Prostate gland (tissue), 2 donors: ENCODE data around the gene POU3F3. TPM values are rescaled to one million over a fixed set of nuclear protein-coding genes. Genes with fewer than 3 reads are reported as not detected.

Experiments
- DNase-seq: peaks from one replicate; pipeline ENCODE4 v3.0.0-alpha.2; 2019; ENCODE audit warnings: low spot score
- H3K27ac ChIP-seq, 2 donors: fragments of 200-600 bp; sonication (generic); 2 replicates each; pipeline ENCODE4 v1.5.1; 2017 to 2019
- H3K27me3 ChIP-seq: fragments of 200-600 bp; sonication (generic); replicated peaks from 2 replicates; pipeline ENCODE4 v1.5.1; 2019; ENCODE audit not compliant: insufficient read depth
- H3K36me3 ChIP-seq, 2 donors: fragments of 200-600 bp; sonication (generic); 1 replicate in 1 of 2; 2 replicates in 1 of 2; pipeline versions ENCODE4 v1.5.1 to v1.8.1; 2017 to 2019
- H3K4me1 ChIP-seq: fragments of 200-600 bp; sonication (generic); replicated peaks from 2 replicates; pipeline ENCODE4 v1.5.1; 2019
- H3K4me3 ChIP-seq, 2 donors: fragments of 200-600 bp; sonication (generic); 2 replicates each; pipeline ENCODE4 v1.5.1; 2017 to 2019
- H3K9me3 ChIP-seq: fragments of 200-600 bp; sonication (generic); 2 replicates; pipeline ENCODE4 v1.5.1; 2017
- CTCF ChIP-seq, 4 experiments: fragments of 200-600 bp in 2 of 4; fragments of 450-650 bp in 2 of 4; sonication (generic) in 2 of 4; IDR thresholded peaks; 1 replicate in 3 of 4; 2 replicates in 1 of 4; pipeline ENCODE4 v1.5.1; 2016 to 2019; ENCODE audit warnings: antibody characterized with exemption in 4 of 4, mild to moderate bottlenecking in 2 of 4, moderate library complexity in 2 of 4
- POLR2A ChIP-seq: fragments of 450-650 bp; IDR thresholded peaks from one replicate; pipeline ENCODE4 v1.6.1; 2016; ENCODE audit warnings: antibody characterized with exemption, mild to moderate bottlenecking
- POLR2AphosphoS5 ChIP-seq: sonication (generic); formaldehyde crosslinking; IDR thresholded peaks from one replicate; pipeline ENCODE4 v1.6.1; 2017; ENCODE audit warnings: antibody characterized with exemption
- WGBS: methylation state at CpG from one replicate; pipeline ENCODE4 v1.1.5; 2018; 5-methylcytosine and 5-hydroxymethylcytosine counted together
- intact Hi-C: fragments of 100-400 bp; cut with DNase I; formaldehyde crosslinking; loops from one replicate; pipeline ENCODE4 v1.14.2; 2022
- total RNA-seq, 2 donors: library from RNA; depleted of rRNA; stranded (reverse); fragments of >200 nt; gene quantifications; one replicate each; pipeline ENCODE4 v1.1.0, GENCODE V29; 2016

POU3F3 gene
- total RNA-seq, 2 donors from 2014 or later, result 2.2 TPM; not detected in 1

DNA sequence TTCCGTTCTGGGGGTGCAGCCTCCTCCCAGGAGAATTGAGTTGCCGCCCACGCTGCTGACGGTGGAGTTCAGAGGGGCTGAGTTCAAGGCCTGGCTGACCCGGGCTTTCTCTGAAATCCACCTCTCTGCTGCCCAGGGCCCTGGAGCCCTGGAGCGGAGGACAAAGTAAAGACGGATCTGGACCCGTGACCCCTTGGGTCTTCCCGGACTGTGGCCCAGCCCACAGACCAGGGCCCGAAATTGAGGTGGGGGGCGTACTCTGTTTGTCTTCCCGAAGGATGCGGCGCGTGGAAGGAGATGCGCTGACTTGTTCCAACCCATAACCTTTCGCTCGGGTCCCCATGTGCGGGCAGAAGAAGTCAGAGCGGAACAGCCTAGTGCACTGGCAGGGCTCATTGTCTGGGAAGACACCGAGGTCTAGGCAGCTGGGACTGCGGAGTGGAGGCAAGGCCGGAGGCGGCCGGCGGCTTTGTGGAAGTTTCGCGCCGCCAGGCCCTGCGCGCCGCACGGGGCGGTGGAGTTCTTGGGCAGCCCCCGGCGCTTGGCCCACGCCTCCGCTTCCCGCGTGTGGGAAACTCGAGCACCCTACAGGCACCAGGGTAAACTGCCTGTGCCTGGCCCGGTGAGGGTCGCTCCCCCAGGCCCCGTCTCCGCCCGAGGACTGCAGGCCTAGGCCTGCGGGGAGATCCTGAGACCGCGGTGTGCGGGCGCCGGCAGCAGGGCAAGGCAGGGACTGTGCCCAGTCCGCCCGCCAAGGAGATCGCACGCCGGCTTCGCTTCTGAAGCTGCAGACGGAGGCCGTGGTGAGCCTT lies 9.8 kb downstream of the POU3F3 start:
- H3K27me3 ChIP-seq, result peaks cover 66% of the 10 kb centered on the region
- H3K9me3 ChIP-seq, result no peaks in the 10 kb centered on the region
- WGBS, result 3% methylated on average over 44 of the region's 60 CpGs
- DNase-seq, result no peak
- no peak overlapping the region for H3K4me3 ChIP-seq
- no peaks in the 10 kb centered on the region for H3K36me3 ChIP-seq
- intact Hi-C loops, result no loop called here
- TF ChIP-seq CTCF (IDR thresholded peaks at IDR 0.05) (no peak), POLR2AphosphoS5 (no peak), POLR2A (no peak)
- no peaks in the 10 kb centered on the region for H3K4me1 ChIP-seq
- H3K27ac ChIP-seq, result no peak overlapping the region

GRCh38 chr2:104864280-104865095 lies 10.6 kb downstream of the POU3F3 start:
- peaks cover 60% of the 10 kb centered on the region for H3K27me3 ChIP-seq
- H3K27ac ChIP-seq, result no peak overlapping the region
- TF ChIP-seq POLR2AphosphoS5 (no peak), POLR2A (no peak), CTCF (IDR thresholded peaks at IDR 0.05) (no peak)
- H3K4me1 ChIP-seq, result no peaks in the 10 kb centered on the region
- 16% methylated on average over 14 of the region's 14 CpGs for WGBS
- no peak overlapping the region for H3K4me3 ChIP-seq
- no peak for DNase-seq
- H3K36me3 ChIP-seq, result no peaks in the 10 kb centered on the region
- no peaks in the 10 kb centered on the region for H3K9me3 ChIP-seq
- intact Hi-C loops, result no loop called here

- no peak for TF ChIP-seq POLR2A
- no peak for TF ChIP-seq POLR2AphosphoS5
- TF ChIP-seq CTCF (IDR thresholded peaks at IDR 0.05), result no peak
- DNase-seq, result no peak
- Histone ChIP-seq H3K4me1 (no peaks in the 10 kb centered on the region), H3K27me3 (peaks cover 60% of the 10 kb centered on the region), H3K4me3 (no peak overlapping the region), H3K9me3 (no peaks in the 10 kb centered on the region), H3K36me3 (no peaks in the 10 kb centered on the region), H3K27ac (no peak overlapping the region)
- WGBS, result 19% methylated on average over 2 of the region's 2 CpGs
- intact Hi-C loops, result no loop called here
Observed at GRCh38 chr2:104865096-104865470, 11.2 kb downstream of the POU3F3 start.

DNA sequence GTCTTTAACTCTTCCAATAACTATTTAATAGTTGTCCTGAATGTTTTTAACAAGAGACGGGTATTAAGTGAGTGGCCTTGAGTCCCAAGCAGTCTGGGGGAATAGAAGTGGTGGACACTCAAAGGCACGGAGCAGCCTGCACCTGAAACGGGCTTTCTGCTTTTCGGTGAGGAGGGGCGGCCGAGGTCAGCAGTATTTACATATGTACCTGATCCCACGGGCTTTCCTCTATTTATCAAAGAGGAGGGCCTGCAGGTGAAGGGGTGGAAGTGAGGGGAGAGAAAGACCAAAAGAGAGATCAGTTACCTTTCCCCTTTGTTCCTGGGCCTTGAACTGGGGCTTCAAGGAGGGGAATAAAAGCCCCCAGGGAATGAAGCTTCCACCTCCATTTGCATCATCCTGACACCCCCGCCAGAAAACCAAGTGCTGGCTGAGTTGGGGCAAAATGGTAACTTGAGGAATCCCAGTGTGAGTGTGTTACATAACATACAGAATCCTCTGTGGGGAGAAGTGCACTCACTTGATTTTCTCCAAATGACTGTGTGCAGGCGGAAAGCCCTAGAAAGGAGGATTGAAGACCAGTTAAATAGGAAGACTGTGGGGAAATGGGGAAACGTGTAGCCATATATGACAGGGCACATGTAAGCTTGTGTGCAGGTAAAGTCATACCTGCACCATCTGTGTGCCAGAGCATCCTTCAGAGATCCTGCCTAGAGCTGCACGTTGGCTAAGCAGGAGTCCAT lies 12.4 kb downstream of the POU3F3 start:
- H3K36me3 ChIP-seq, result no peaks in the 10 kb centered on the region
- peaks cover 60% of the 10 kb centered on the region for H3K27me3 ChIP-seq
- no peaks in the 10 kb centered on the region for H3K9me3 ChIP-seq
- H3K4me1 ChIP-seq, result no peaks in the 10 kb centered on the region
- no peak overlapping the region for H3K27ac ChIP-seq
- DNase-seq, result no peak
- intact Hi-C loops, result no loop called here
- no peak for TF ChIP-seq POLR2A
- TF ChIP-seq POLR2AphosphoS5, result no peak
- TF ChIP-seq CTCF (IDR thresholded peaks at IDR 0.05), result no peak
- no peak overlapping the region for H3K4me3 ChIP-seq
- 16% methylated on average over 11 of the region's 11 CpGs for WGBS
